C4-2B (cell line): Measurements from ENCODE around the gene RGS17.

Source experiments
- H3K27ac ChIP-seq: fragments of 450-650 bp; 2 replicates; pipeline ENCODE4 v1.5.1; 2017
- ZFX ChIP-seq: fragments of 450-650 bp; IDR thresholded peaks from 2 replicates; pipeline ENCODE4 v1.6.1; 2017
- TF ChIP-seq, protein P1 (sequence below): fragments of 450-650 bp; conservative IDR thresholded peaks from 2 replicates; pipeline ENCODE4 v1.5.1; 2017; ENCODE audit warnings: mild to moderate bottlenecking

RGS17 gene, protein sequence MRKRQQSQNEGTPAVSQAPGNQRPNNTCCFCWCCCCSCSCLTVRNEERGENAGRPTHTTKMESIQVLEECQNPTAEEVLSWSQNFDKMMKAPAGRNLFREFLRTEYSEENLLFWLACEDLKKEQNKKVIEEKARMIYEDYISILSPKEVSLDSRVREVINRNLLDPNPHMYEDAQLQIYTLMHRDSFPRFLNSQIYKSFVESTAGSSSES

DNA sequence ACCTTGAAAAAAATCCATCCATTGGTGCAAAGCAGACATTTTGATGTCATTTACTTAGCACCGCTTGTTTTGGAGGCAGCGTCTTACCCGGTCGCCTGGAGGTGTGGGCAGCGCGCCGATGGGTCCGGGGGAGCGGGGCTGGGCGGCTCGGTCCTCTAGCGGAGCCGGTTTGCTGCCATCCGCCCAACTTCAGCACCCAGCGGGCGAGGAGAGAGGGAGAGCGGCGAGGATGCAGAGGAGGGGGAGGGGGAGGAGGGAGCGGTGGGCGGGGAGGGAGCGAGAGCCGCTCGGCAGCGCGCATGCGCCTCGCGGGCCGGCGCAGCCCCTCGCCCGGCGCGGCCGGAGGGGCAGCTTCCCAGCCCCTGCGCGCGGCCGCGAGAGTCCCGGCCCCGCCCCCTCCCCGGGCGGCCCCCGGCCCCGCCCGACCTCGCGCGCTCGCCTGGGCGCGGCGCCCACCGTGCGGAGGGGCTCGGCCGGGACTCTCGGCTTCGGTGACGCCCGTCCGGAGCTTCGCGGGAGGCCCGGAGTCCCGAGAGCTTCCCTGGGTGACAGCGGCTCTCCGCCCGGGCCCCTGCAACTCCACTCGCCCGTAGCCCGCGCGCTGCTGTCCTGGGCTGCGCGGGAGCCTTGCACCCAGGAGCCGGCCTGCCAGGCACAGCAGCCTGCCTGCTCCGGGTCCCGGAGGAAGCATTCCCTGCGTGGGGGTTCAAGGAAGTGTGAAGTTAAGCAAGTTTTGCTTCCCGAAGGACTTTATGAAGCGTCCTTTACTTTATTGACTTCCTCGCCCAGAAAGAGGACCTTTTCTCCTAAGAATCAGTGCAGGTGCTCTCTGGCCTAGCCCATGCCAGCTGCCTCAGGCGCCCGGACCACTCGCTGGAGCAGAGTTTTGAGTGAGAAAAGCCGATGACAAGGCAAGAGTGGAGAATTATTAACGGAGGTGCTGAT, at the start of gene RGS17:
Gene RGS17, minus strand, starts transcription at position 246 of the 945 bp plus-strand sequence. CDS start 87,264 bp downstream, outside the sequence.
- H3K27ac ChIP-seq: peak within 1 kb of the TSS; percentile 34; the same call in 1 of the 2 replicates
- no peak for TF ChIP-seq ZFX
- TF ChIP-seq, protein P1, sequence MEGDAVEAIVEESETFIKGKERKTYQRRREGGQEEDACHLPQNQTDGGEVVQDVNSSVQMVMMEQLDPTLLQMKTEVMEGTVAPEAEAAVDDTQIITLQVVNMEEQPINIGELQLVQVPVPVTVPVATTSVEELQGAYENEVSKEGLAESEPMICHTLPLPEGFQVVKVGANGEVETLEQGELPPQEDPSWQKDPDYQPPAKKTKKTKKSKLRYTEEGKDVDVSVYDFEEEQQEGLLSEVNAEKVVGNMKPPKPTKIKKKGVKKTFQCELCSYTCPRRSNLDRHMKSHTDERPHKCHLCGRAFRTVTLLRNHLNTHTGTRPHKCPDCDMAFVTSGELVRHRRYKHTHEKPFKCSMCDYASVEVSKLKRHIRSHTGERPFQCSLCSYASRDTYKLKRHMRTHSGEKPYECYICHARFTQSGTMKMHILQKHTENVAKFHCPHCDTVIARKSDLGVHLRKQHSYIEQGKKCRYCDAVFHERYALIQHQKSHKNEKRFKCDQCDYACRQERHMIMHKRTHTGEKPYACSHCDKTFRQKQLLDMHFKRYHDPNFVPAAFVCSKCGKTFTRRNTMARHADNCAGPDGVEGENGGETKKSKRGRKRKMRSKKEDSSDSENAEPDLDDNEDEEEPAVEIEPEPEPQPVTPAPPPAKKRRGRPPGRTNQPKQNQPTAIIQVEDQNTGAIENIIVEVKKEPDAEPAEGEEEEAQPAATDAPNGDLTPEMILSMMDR: no peak

DNA sequence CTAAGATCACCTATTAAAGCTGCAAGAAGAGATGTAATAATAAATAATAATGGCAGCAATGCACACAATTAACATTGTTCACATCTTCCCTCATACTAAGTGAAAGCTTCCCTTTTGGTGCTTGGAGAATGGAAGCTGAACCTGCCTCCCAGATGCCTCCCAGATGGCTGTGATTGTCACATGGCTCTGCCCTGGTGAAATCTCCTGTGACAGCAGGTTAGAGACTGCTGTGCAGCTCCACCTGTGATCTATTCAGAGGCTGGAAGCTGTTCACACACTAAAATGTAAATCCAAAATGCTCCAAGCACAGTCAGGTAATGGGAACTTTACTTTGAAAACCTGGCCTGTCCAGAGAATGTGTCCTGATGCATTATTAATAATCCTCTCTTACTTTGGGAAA, 41.7 kb upstream of the RGS17 start:
- no peak overlapping the region for H3K27ac ChIP-seq
- TF ChIP-seq, protein P1: no peak
- TF ChIP-seq ZFX: no peak

DNA sequence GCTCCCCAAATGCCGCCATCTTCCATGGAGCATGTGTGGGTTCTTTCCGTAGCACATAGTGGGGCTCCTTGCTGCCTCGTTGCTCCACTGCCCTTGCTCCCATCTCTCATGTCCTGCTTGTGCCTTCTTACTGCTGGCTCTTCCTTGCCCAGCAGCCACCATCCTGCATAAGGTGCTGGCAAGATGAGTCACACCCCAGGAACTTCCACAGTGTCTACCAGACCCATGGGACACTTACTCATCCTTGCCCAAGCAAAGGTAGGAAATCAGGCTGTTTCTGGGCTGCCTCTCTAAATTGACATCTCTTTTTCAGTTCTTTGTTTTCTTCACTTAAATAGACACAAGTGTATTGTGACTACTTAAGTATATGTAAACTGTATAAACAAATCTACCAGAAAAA, 39.4 kb upstream of the RGS17 start:
- no peak overlapping the region for H3K27ac ChIP-seq
- TF ChIP-seq, protein P1: no peak
- no peak for TF ChIP-seq ZFX

DNA sequence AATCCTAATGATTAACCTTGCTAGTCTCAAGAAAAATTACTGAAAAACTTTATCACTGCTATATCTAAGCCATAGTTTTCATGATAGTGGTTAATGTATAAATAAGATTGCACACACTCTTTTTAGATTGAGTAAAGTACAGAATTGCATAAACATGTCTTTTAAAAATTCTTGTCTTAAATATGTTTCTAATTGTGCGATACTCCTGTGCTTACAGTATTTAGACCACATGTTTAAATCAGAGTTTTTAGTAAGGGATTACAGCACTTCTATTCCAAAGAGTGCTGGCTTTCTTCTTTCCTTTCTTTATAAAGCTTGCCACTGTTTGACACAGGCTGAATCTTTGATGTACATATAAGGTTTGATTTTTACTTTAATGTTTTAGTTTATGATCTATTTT, 36.8 kb upstream of the RGS17 start:
- no peak overlapping the region for H3K27ac ChIP-seq
- TF ChIP-seq ZFX: no peak
- TF ChIP-seq, protein P1: no peak

DNA sequence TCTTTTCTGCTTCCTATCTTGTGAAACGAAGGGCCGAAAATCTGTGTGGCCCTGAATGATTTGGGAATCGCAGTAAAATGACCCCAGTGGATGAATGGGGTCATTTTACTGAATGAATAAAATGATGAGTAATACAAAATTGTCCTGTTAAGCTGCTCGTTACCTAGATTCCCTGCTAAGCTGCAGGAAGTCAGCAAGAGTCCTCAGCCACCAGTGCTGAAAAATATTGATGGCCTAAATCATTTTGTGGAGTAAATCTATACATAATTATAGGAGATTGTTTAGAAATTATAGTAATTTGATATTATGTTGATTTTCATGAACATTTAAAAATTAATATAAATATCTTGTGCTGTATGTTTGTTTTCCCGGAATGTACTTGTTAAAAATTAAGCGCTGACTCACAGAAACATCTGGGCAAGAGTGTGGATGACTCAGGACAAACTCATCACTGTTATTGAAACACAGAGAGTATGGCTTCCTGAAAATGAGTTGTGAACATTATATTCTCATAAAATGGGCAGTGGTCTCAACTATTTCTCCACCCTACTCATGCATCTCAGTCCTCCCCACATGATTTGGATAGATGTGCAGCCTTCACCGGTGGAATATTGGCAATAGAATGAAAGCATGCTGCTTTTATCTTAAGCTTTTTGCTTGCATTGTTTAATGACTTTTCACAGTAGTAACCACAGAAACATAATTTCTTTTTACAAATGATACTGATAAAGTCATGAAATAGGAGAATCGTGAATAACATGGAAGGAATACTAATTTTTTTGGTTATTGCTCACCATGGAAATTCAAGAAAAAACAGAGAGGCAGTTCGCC, 36.2 kb upstream of the RGS17 start:
- no peak overlapping the region for H3K27ac ChIP-seq
- no peak for TF ChIP-seq ZFX
- TF ChIP-seq, protein P1: no peak

DNA sequence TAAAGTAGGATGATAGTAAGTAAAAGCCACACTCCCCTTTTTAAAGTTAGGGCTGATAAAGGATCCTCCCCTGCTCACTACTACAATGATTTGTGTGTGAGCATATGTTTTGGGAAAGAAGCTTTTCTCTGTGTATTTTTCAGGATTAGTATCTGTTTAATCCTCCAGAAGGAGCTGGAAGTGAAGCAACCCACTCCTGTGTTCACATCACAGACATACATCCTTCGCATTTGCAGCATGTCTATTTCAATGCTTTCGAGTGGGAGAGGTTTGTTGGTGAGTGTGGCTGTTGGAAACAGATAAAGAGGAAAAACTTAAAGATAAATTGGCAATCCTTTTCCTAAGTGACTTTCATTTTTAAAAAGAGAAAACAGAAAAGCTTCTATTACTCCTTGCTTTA, 31.6 kb upstream of the RGS17 start:
- TF ChIP-seq, protein P1: no peak
- no peak for TF ChIP-seq ZFX
- no peak overlapping the region for H3K27ac ChIP-seq
